NCI-H128 (cell line): Measurements from ENCODE around the gene CHRDL1.

ENCODE experiments used
- DNase-seq: peaks from one replicate; lab custom pipeline; 2025; ENCODE audit not compliant: unreplicated experiment; lab: John Stamatoyannopoulos, UW

The CHRDL1 gene

DNA sequence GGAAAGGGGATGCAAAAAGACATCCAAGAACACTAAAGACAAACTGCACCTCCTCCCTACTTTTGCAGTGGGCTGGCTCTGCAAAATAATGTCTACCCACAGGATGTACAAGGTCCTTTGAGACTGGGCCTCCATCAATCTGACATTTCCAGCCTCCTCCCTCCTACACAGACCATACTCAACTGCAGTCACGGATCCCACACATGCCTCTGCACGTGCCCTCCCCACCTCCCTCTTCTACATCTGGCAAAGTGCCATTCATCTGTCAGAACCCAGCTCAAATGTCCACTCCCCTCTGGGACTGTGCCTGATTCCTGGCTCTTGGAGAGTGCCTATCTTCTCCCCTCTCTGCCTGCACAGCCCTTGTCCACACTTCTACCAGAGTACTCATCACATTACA is 50.3 kb downstream of the CHRDL1 start:
- peak; percentile 0 for DNase-seq

DNA sequence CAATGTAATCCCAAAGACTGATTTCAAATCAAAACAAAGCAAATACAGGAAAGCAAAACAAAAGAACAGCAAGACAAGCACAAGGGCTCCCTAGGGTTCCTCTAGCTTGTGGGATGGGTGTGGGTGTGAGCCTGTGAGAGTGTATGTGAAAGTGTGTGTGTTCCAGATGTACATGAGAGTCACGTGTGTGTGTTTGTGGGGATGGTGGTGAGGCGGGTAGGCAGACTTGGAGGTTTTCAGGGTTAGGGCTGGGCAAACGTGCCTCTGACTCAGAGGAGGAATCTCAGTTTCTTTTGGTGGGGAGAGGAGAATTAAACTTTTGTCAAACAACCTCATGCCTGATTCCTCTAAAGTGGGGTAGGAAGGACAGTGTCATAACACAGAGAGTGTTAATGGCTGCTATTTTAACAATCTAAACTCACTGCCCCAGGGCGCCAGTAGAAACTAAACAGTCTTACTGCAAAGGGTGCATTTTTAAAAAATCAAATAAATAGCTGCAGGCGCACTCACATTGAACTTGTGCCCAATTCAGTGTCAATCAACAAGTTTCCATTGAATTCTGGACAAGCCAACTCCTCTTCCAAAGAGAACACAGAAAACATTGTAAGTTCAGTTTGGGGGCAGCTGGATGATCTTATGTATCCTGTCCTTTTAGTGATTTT is 51.8 kb downstream of the CHRDL1 start:
- DNase-seq, result no peak

DNA sequence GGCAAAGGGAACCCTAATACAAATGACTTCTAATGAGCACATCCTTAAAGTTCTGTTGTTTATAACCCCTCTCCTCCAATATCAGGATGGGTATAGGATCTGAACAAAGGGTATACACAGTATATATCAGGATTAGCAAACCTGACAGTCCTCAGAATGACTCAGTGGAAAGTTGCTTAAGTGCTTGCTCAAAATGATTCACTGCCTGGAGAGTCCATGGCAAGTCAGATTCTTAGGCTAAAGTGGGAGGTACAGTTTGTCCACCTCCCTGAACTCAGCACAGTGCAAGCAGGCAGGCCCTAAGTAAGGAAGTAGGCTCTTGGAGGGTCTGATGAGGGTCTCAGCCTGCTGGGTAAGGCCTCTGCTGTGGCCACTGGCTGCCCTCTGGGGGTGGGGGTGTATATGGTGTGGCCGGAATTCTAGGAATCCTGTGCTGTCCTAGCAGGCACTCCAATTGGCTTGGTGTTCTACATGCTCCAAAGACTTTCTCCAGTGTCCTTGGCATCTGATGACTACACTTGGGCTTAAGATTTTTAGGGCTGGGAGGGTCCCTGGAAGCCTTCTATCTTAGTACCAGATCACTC is 54.3 kb downstream of the CHRDL1 start:
- DNase-seq, result no peak

DNA sequence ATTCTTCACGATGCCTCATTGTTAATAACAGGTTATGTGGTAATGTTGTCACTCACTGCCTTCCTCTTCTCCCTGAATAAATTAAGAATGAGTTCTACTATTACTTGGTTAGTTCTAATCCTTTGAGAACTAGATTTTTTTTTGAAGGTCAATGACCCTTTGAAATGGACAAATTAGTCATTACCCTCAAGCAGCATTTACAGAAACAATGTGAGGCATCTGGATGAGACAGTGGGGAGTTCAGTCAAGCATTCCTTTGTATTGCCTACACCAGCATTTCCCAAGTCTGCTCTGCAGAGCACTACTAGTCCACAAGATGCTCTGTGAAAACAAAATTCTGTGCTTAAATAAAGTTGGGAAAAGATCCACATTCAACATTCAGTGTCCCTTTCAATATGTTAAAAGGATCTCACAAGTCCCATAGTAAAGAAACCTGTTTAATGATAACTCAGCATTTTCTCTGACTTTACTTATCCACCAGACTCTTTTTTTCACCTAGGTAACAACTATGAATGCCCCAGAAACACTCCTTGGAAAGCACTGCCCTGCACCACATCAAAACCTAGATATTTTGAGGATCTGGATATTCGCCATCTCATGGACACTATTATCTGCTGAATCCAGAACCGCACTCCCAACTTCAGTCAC is 60.6 kb downstream of the CHRDL1 start:
- DNase-seq, result no peak

DNA sequence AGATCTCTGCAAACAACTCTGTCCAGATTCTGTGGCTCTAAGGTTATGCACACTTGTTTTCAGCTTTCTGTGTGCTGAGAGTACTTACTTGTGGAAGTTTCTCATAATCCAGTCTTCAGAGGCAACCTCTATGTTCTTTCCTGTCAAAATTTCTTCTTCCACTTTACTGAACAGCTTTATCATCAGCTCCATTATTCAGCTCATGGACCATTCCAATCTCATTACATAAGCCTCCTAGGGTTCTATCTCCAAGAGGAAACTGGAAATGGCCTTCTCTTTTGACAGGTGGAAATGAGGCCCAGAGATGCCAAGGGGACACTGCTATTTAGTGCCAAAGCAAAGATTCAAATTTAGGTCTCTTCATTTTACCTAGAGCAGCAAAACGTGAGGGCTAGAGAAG is 61.3 kb downstream of the CHRDL1 start:
- no peak for DNase-seq

DNA sequence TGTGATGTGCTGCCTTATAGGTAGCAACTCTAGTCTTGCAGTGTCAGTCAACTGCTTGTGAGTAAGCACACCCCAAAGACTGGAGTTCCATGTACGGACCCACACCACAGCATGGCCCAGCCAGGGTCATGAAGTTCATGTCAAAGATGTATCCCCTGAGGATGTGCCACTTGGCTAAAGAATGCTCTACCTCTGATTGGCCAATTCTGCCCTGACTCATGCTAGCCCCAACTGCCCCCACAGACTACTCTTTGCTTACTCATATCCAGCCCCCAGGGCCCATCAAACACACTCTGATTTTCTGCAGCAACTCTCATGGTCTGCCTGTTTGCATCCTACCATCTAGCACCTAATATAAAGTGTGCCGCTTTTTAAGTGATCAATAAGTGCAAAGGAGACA is 62.5 kb downstream of the CHRDL1 start:
- no peak for DNase-seq

DNA sequence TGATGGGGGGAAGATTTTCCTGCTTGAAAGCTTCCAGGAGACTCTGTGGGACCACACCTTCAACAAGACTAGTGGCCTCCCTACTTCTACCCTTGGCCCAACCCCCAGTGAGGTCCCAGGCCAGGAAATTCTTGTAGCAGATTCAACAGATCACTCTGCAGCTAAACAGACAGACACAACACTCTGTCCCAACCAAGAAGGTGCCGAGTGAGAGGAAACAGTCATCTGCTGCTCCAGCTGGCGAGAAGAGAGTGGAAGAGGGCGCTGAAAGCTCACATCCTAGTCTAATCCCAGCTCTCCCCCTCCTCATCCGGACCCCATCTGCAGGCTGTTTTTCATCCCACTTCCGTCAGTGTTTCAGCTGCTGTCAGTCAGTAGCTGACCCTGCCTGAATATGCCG is 63.4 kb downstream of the CHRDL1 start:
- no peak for DNase-seq

DNA sequence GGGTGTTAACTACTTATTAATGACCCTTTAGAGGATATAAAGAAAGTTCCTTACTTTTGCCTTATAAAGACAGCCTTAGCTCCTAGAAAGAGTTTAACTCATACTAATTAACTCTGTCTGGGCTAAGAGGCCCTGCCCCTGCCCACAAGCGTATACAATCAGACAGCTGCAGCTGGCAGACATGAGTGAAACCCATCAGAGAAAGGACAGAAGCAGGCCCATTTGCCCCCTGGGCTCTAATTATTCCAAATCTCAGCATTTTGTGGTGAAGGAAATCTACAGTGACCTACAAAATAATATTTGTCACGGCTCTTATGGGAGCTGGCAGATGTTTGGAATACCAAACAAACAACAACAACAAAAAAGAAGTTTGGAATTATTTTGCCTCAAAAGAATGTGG is 71.8 kb downstream of the CHRDL1 start:
- DNase-seq, result no peak

DNA sequence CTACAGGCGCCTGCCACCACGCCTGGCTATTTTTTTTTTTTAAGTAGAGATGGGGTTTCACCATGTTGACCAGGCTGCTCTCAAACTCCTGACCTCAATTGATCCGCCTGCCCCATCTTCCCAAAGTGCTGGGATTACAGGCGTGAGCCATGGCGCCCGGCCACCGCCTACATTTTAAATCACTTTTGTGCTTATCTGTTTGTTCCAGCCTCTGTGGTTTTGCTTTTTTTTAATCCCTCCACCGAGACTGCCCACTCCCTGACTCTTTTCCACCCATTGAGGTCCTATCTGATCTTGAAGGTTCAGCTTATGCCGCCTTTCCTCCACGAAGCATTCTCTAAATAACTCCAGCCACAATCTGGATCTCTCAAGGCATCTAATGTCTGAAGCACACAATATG is 73.5 kb downstream of the CHRDL1 start:
- DNase-seq, result no peak

DNA sequence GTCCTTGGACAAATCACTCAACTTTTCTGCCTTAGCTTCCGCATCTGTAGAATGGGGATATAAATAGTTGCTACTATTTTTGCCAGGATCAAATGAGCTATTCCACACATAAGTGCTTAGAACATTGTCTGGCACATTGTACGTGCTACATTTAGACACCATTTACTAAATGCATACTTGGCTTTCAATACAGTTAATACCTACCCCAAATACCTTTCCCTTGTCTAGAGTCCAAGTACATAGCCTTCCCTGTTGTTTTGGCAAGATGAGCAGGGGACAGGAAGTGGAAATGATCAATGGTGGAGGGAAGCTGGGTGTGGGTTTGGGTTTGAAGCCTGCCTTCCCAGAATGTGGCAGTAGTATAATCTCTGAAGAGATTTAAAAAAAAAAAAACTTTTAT is 82.0 kb downstream of the CHRDL1 start:
- DNase-seq, result no peak

DNA sequence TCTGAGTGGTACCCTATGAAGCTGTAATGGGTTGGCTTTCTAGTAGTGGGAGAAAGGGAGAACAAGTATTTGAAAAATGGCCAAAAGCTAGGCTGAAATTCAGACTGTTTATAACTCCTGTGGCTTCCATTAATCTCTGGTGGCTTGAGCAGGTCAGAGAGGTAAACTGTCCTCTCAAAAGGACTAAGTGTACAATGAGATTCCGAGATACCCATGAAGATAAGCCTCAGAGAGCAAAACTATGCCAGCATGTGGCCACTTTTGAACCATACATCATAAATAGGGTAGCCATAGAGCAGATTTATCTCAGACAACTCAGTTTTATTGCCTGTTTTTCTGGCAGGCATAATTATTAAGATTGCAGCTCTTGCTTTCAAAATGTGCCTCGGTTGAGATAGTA is 89.2 kb downstream of the CHRDL1 start:
- no peak for DNase-seq

DNA sequence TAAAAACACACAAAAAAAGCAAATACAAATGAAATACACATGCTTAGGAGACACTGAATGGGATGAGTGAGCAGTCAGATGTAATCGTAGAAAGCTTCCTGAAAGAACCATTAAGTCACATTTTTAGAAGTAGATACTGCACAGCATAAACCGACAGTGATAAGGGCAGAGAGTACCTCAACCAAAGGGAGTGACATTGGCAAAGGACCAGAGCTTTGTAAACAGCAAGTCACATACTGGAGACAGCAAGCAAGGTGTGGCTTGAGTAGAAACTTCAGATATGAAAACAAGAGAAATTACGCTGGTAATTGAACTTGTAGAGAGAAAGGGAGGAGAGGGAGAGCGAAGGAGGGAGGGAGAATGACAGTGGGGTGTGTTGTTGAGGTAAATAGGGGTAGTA is 92.0 kb downstream of the CHRDL1 start:
- DNase-seq, result no peak

DNA sequence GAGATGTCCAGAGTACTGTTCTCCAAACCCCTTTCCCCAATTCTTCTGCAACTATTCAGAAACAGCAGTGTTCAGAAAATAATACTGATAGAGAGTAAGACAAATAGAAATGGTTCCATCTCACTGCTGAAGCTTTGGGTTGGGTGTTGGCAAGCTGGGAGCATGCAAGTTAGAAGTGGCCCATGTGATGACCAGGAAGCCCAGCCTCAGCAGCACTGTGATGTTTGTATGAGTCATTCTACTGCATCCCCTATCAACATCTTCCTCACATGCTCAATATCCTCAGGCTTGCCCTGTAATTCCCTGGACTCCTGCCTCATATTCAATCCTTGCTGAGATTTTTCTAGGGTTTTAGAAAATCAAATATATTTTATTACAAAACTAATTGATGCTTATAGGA is 96.5 kb downstream of the CHRDL1 start:
- DNase-seq, result no peak

DNA sequence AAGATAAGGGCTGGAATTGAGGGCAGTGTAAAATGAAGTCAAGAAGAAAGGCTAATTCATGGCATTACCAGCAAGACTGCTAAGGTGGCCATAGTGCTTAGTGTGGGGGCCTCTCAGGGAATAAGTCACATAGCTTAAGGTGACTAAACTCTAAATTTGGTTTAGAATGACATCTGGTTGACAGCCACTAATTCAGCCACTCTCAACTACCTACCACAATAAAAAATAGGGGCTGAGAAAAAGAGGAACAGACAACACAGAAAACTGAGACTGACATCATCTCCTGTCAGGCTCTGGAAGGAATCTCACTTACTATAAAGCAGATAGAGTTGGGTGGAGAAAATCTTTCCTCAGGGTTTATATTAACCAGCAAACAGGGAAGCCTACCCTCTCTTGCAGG is 96.9 kb downstream of the CHRDL1 start:
- DNase-seq, result no peak

DNA sequence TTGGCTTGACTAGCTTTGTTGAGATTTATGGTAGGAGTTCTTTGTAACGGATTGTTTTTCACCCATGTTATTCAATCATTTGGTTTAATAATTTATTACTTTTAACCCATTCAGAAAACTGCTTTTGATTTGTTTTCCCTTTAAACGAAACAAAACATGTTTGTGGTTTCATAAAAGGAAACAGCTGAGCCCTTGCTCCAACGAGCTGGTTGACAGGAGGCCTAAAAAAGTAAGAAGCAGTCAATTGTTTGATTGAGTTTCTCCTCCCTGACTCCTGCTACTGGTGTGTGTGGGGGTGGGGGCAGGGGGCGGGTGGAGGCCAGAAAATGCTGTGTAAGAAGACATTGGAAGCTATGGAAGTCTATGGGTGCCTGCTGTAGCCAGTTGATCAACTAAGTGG is 102.8 kb downstream of the CHRDL1 start:
- no peak for DNase-seq

DNA sequence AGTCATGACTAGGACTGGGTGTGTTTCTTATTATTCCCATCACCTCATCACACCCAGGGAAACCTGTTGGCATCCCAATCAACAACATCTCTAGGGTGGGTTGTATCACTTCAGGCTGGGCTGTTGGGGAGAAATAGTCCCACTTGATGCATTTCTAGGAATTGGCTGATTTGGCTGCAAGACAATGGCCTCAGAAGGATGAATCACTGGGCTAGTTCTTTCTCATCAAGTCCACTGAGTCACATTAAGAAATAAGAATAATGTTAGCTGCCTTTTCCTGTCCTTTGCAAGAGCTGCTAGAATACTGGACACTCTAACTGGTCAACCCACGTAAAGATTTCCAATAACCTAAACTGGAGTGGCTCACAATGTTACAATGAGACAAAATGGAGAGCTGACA is 104.2 kb downstream of the CHRDL1 start:
- no peak for DNase-seq

DNA sequence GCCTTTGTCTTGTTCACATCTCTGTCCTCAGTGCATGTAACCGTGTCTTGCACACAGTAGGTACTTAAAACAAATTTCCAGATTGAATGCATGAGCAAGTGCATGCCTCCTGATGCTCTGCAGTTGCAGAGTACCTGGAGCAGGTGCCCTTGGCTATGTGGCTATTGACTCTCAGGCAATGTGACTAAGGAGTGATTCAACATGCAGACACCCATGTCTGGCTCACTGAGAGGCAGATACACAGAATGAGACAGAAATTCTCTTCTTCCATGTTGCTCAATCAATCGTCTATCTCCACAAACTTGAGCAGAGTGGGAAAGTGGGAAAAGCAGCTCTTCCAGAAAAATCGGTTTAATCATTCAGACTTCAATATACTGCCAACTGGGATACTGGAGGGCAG is 111.0 kb downstream of the CHRDL1 start:
- DNase-seq, result no peak

DNA sequence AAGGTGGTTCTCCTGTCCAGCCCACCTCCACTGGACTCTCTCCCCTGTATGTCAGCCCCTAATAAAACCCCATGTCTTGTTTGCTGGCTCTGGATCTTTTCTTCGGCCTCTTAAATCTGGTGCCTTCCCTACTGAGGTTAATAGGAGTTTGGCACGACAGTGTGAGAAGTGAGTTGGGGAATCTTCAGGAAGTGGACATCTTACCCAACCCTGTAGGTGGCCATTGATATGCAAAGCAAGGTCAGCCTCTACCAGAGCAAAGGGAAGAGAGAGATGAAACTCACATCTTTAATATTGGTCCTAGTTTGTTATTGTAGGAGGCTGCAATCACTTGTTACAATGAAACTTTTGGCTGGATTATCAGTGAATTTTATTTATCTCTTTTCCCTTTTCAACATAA is 111.7 kb downstream of the CHRDL1 start:
- DNase-seq, result no peak

DNA sequence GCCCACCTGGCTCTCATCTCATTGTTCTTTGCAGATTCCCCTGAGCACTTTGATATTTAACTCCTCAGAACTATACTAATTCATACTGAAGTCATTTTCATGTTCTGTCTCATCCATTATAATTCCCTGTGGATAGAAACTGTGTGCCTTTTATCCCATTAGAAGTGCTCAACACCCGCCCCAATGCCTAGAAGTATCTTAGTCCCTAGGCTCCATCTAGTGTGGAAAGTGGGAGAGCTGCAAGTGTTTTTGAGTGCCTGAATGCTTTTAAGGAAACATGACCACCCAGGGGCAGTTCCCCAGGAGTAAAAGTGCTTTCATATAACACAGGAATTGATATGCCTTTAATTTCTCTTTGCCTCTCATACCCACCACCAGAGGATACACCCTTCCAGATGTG is 117.0 kb downstream of the CHRDL1 start:
- DNase-seq, result peak; percentile 1

DNA sequence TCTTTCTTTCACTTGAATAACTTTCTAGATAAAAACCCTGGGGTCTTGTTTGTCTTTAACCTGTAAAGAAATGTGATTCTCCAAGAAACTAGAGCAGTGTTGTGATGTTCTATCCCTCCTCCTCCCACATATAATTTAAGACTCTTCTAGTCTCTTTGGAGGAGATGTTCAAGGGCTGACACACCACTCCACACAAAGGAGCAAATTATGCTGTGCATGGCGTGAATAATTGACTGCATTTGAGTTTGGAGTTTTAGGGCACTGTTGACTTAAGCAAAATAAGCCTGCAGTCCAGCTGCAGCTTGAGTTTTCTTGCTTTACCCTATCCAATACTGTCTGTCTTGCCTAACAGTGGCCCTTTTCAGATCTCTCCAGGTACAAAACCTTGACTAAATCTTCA is 119.7 kb downstream of the CHRDL1 start:
- no peak for DNase-seq

DNA sequence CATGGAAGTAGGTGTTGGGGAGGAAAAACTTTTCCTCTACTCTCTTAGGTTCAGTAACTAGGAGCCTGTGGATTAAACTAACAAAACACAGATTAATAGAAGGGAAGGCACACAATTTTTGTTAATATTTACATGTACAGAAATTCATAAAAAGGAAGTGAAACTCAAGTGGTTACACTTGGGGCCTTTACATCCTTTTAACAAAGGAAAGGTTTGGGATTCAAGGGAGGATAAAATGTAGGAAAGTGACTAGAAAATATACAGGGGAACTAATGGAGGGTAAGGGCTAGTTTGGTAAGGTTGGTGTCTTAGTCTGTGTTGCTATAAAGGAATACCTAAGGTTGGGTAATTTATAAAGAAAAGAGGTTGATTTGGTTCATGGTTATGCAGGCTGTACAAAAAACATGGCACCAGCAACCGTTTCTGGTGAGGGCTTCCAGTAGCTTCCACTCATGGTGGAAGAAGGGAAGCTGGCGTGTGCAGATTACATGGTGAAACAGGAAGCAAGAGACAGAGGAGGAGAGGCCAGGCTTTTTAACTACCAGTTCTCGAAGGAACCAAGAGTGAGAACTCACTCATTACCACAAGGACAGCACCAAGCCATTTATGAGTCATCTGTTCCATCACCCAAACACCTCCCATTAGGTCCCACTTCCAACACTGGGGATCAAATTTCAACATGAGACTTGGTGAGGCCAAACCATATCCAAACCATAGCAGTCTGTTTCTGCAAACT is 124.4 kb downstream of the CHRDL1 start:
- DNase-seq, result no peak

DNA sequence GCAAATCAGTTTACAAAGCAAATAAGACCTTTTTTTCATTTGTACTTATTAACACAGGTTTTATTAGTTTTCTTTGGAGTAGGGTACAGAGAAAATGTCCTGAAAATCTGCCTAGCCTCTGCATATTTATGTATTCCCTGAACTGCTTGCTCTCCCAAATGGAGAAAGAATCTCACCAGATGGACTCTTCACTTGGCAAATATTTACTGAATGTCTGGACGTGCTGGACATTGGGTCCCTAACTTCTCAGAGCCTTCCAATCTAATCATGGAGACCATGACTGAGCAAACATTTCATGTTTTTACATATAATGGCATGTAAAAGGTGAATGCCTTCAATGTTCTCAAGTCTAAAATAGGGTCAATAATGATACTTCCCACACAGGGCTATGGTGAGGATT is 126.0 kb downstream of the CHRDL1 start:
- DNase-seq, result no peak
